CD14-positive monocyte (primary cell): Measurements from ENCODE around the gene ZNF57. TPM values are rescaled to one million over a fixed set of nuclear protein-coding genes. Genes with fewer than 3 reads are reported as not detected.

ENCODE experiments used
- DNase-seq, 3 donors: peaks; one replicate each; pipeline ENCODE4 v3.0.0-alpha.2; 2011 to 2022
- H2AFZ ChIP-seq: 2 replicates; pipeline ENCODE4 v1.6.0; 2012; ENCODE audit warnings: mild to moderate bottlenecking, low read depth, low read length, inconsistent platforms; ENCODE audit not compliant: insufficient read depth, poor library complexity, severe bottlenecking
- H3K27ac ChIP-seq, 2 donors: 1 replicate in 1 of 2; 2 replicates in 1 of 2; pipeline ENCODE4 v1.5.1; 2012 to 2013; ENCODE audit warnings: low read length in 2 of 2, control low read depth in 1 of 2, inconsistent platforms in 1 of 2, low read depth in 1 of 2, mild to moderate bottlenecking in 1 of 2
- H3K27me3 ChIP-seq, 2 donors: one replicate each; pipeline versions ENCODE4 v1.6.0 to v1.6.1; 2011 to 2013; ENCODE audit warnings: low read length in 2 of 2; ENCODE audit not compliant: control insufficient read depth in 2 of 2, insufficient read depth in 2 of 2
- H3K36me3 ChIP-seq, 2 donors: replicated peaks in 1 of 2; 1 replicate in 1 of 2; 2 replicates in 1 of 2; pipeline versions ENCODE4 v1.5.1 to v1.6.1; 2012 to 2013; ENCODE audit warnings: low read length in 2 of 2, control low read depth in 1 of 2, inconsistent platforms in 1 of 2, mild to moderate bottlenecking in 1 of 2; ENCODE audit not compliant: insufficient read depth in 2 of 2, control insufficient read depth in 1 of 2
- H3K4me1 ChIP-seq, 2 donors: 1 replicate in 1 of 2; 2 replicates in 1 of 2; pipeline versions ENCODE4 v1.5.1 to v1.6.1; 2012 to 2013; ENCODE audit warnings: low read length in 2 of 2, control low read depth in 1 of 2, inconsistent platforms in 1 of 2, mild to moderate bottlenecking in 1 of 2, moderate library complexity in 1 of 2; ENCODE audit not compliant: insufficient read depth in 2 of 2, control insufficient read depth in 1 of 2
- H3K4me2 ChIP-seq: replicated peaks from 2 replicates; pipeline ENCODE3; 2012; ENCODE audit warnings: low read length, moderate library complexity, mild to moderate bottlenecking; ENCODE audit not compliant: poor library complexity, severe bottlenecking; ENCODE audit errors: extremely low read depth
- H3K4me3 ChIP-seq, 3 experiments: fragments of 200-600 bp in 1 of 3; sonication (generic) in 1 of 3; replicated peaks in 1 of 3; 1 replicate in 2 of 3; 2 replicates in 1 of 3; pipeline ENCODE4 v1.5.1; 2011 to 2013; ENCODE audit warnings: low read length in 3 of 3, mild to moderate bottlenecking in 3 of 3, control low read depth in 2 of 3, low read depth in 2 of 3, inconsistent platforms in 1 of 3, moderate library complexity in 1 of 3
- H3K79me2 ChIP-seq: 2 replicates; pipeline ENCODE4 v1.6.0; 2012; ENCODE audit warnings: mild to moderate bottlenecking, control low read depth, inconsistent platforms, low read length, moderate library complexity; ENCODE audit not compliant: insufficient read depth
- H3K9ac ChIP-seq: 2 replicates; pipeline ENCODE4 v1.6.0; 2017; ENCODE audit warnings: low read length, mild to moderate bottlenecking; ENCODE audit not compliant: insufficient read depth, poor library complexity, severe bottlenecking
- H3K9me3 ChIP-seq, 2 donors: replicated peaks in 1 of 2; 1 replicate in 1 of 2; 2 replicates in 1 of 2; pipeline versions ENCODE4 v1.5.1 to v1.6.1; 2012 to 2013; ENCODE audit warnings: low read length in 2 of 2, control low read depth in 1 of 2; ENCODE audit not compliant: control insufficient read depth in 1 of 2, insufficient read depth in 1 of 2
- H4K20me1 ChIP-seq: 2 replicates; pipeline ENCODE4 v1.6.0; 2012; ENCODE audit warnings: mild to moderate bottlenecking, low read length, control low read depth, moderate library complexity; ENCODE audit not compliant: insufficient read depth
- H3K27ac Mint-ChIP-seq, 7 donors: one replicate each; pipeline ENCODE4 v1.8.0; 2020; ENCODE audit warnings: mild to moderate bottlenecking in 7 of 7, mixed read lengths in 7 of 7, moderate library complexity in 6 of 7, inconsistent platforms in 2 of 7
- H3K27me3 Mint-ChIP-seq, 3 donors: one replicate each; pipeline ENCODE4 v1.8.0; 2021 to 2022; ENCODE audit warnings: low read depth in 3 of 3, mild to moderate bottlenecking in 3 of 3, mixed read lengths in 3 of 3, moderate library complexity in 3 of 3, inconsistent platforms in 1 of 3
- H3K36me3 Mint-ChIP-seq, 2 donors: one replicate each; pipeline ENCODE4 v1.8.0; 2020; ENCODE audit warnings: mixed read lengths in 2 of 2, inconsistent platforms in 1 of 2, mild to moderate bottlenecking in 1 of 2
- H3K4me1 Mint-ChIP-seq: one replicate; pipeline ENCODE4 v1.8.0; 2020; ENCODE audit warnings: mild to moderate bottlenecking, mixed read lengths
- H3K4me3 Mint-ChIP-seq, 2 donors: one replicate each; pipeline ENCODE4 v1.8.0; 2020; ENCODE audit warnings: mild to moderate bottlenecking in 2 of 2, mixed read lengths in 2 of 2, moderate library complexity in 1 of 2
- H3K9me3 Mint-ChIP-seq, 7 donors: one replicate each; pipeline ENCODE4 v1.8.0; 2020 to 2022; ENCODE audit warnings: mixed read lengths in 7 of 7, mild to moderate bottlenecking in 6 of 7, moderate library complexity in 6 of 7, inconsistent platforms in 2 of 7
- CTCF ChIP-seq: fragments of 200-600 bp; IDR thresholded peaks from one replicate; pipeline ENCODE4 v1.8.0; 2022; ENCODE audit warnings: antibody characterized with exemption, mild to moderate bottlenecking
- WGBS: methylation state at CpG from one replicate; pipeline ENCODE4 v1.1.5; 2013; ENCODE audit warnings: missing lambda C conversion rate; ENCODE audit not compliant: insufficient coverage; 5-methylcytosine and 5-hydroxymethylcytosine counted together
- intact Hi-C, 2 donors: fragments of 100-400 bp; cut with micrococcal nuclease; formaldehyde crosslinking; loops; one replicate each; pipeline versions ENCODE4 v1.15.0 to v1.15.1; 2023
- polyA plus RNA-seq, 3 donors: library from polyadenylated mRNA; depleted of rRNA in 1 of 3; unstranded in 2 of 3; stranded (reverse) in 1 of 3; fragments of 300-500 nt in 2 of 3; fragments of >200 nt in 1 of 3; fragmentation: Illumina TruSeq in 2 of 3; gene quantifications; 1 replicate in 2 of 3; 2 replicates in 1 of 3; pipeline ENCODE4 v1.2.3, GENCODE V29; 2012 to 2021

ZNF57 gene
- polyA plus RNA-seq, 3 donors: 1.4 to 2.1 (median 1.9) TPM

GRCh38 chr19:2960120-2960519 is 59.4 kb downstream of the ZNF57 start:
- H3K4me3 Mint-ChIP-seq: no peak overlapping the region
- intact Hi-C loops: loop anchor here in 1 of 2 donors (5.0 kb wide), 1 partner anchor 142 kb away; no protein-coding TSS in a partner anchor
- peaks cover 4% of the 10 kb centered on the region for H3K4me1 Mint-ChIP-seq
- H3K27me3 ChIP-seq: no peaks in the 10 kb centered on the region
- H3K4me1 ChIP-seq: peaks cover 0 to 3% of the 10 kb centered on the region in 2 donors
- DNase-seq: no peak
- peaks cover 5 to 13% (median 8%) of the 10 kb centered on the region in 3 donors for H3K27me3 Mint-ChIP-seq
- H3K27ac Mint-ChIP-seq: no peak overlapping the region
- no peak overlapping the region for H3K4me3 ChIP-seq
- no peaks in the 10 kb centered on the region for H3K79me2 ChIP-seq
- H3K27ac ChIP-seq: no peak overlapping the region
- 96% methylated on average over 7 of the region's 12 CpGs for WGBS
- no peak overlapping the region for H3K4me2 ChIP-seq
- H3K9ac ChIP-seq: no peak overlapping the region
- H4K20me1 ChIP-seq: no peaks in the 10 kb centered on the region
- no peaks in the 10 kb centered on the region for H3K36me3 ChIP-seq
- no peak for TF ChIP-seq CTCF
- peaks cover 0 to 7% (median 4%) of the 10 kb centered on the region in 7 donors for H3K9me3 Mint-ChIP-seq
- H3K36me3 Mint-ChIP-seq: no peaks in the 10 kb centered on the region
- peaks cover 0 to under 1% of the 10 kb centered on the region in 2 donors for H3K9me3 ChIP-seq
- H2AFZ ChIP-seq: no peak overlapping the region

GRCh38 chr19:2962018-2962670 is 61.4 kb downstream of the ZNF57 start:
- Mint-ChIP-seq H3K36me3 (no peaks in the 10 kb centered on the region), H3K27ac (peak overlapping the region in 4 of 7 donors; percentile 26 to 76 (median 56)), H3K4me3 (no peak overlapping the region), H3K27me3 (peaks cover 4 to 15% (median 5%) of the 10 kb centered on the region in 3 donors), H3K9me3 (peaks cover 0 to 8% (median 7%) of the 10 kb centered on the region in 7 donors), H3K4me1 (peaks cover 4% of the 10 kb centered on the region)
- peak; percentile 54 to 86 (median 79) for DNase-seq
- Histone ChIP-seq H2AFZ (no peak overlapping the region), H3K9ac (no peak overlapping the region), H3K9me3 (peaks cover 0 to 3% of the 10 kb centered on the region in 2 donors), H3K79me2 (no peaks in the 10 kb centered on the region), H3K36me3 (no peaks in the 10 kb centered on the region), H3K27ac (no peak overlapping the region), H4K20me1 (no peaks in the 10 kb centered on the region), H3K4me2 (no peak overlapping the region), H3K4me1 (peaks cover 0 to 6% of the 10 kb centered on the region in 2 donors), H3K4me3 (no peak overlapping the region), H3K27me3 (no peaks in the 10 kb centered on the region)
- TF ChIP-seq CTCF: peak; percentile 88
- WGBS: 59% methylated on average over 7 of the region's 17 CpGs
- intact Hi-C loops: loop anchor here in 1 of 2 donors (5.0 kb wide), 1 partner anchor 140 kb away; no protein-coding TSS in a partner anchor
